Panc1 (cell line): ENCODE data around the gene GRIA3.

ENCODE experiments used
- CTCF ChIP-seq: fragments of 450-650 bp; IDR thresholded peaks from 2 replicates; pipeline ENCODE4 v1.5.1; 2017; ENCODE audit warnings: mild to moderate bottlenecking
- POLR2AphosphoS5 ChIP-seq: IDR thresholded peaks from 2 replicates; pipeline ENCODE4 v1.6.1; 2012; ENCODE audit warnings: mild to moderate bottlenecking, low read depth, low read length, moderate library complexity
- REST ChIP-seq, 2 experiments: IDR thresholded peaks; 2 replicates each; pipeline ENCODE4 v1.6.1; 2011 to 2012; ENCODE audit warnings: low read depth in 2 of 2, control low read depth in 1 of 2, low read length in 1 of 2, mild to moderate bottlenecking in 1 of 2, moderate library complexity in 1 of 2; ENCODE audit not compliant: insufficient read depth in 1 of 2
- SIN3A ChIP-seq: IDR thresholded peaks from 2 replicates; pipeline ENCODE4 v1.6.1; 2012; ENCODE audit warnings: low read depth, mild to moderate bottlenecking, low read length, moderate library complexity, borderline replicate concordance; ENCODE audit not compliant: insufficient read depth

GRCh38 chrX:123201720-123202119 lies 17.6 kb downstream of the GRIA3 start:
- no peak for TF ChIP-seq CTCF
- no peak for TF ChIP-seq SIN3A
- TF ChIP-seq REST (IDR thresholded peaks at IDR 0.05; ENCODE audit: insufficient read depth in 1 of 2, low read depth in 2 of 2, low read length in 1 of 2) = no peak
- no peak for TF ChIP-seq POLR2AphosphoS5
